HL-60 (cell line): Measurements from ENCODE around the gene SLC16A9.
"Not testable (repeated sequence)": the region's sequence is repeated elsewhere in the genome, so short reads cannot be mapped to it uniquely, and the experiment has no call there.

Source experiments
- DNase-seq, 2 experiments: peaks; one replicate each; pipeline ENCODE4 v3.0.0-alpha.2; 2010 to 2020; ENCODE audit warnings: low read depth in 1 of 2, low spot score in 1 of 2
- H3K27ac ChIP-seq: fragments of 250-450 bp; sonication (Bioruptor Pico); replicated peaks from 2 replicates; pipeline ENCODE4 v1.5.1; 2020; ENCODE audit warnings: mild to moderate bottlenecking, moderate library complexity
- H3K27me3 ChIP-seq: fragments of 250-450 bp; sonication (Bioruptor Pico); 2 replicates; pipeline ENCODE4 v1.5.1; 2021; ENCODE audit warnings: mild to moderate bottlenecking, moderate library complexity; ENCODE audit not compliant: insufficient read depth, poor library complexity, severe bottlenecking
- H3K4me3 ChIP-seq: replicated peaks from 2 replicates; pipeline ENCODE4 v1.5.1; 2011; ENCODE audit warnings: mild to moderate bottlenecking, control low read depth, low read length; ENCODE audit not compliant: insufficient read depth
- CTCF ChIP-seq: IDR thresholded peaks from one replicate; pipeline ENCODE4 v1.5.1; 2011; ENCODE audit warnings: low read length, control low read depth, inconsistent platforms; ENCODE audit not compliant: insufficient read depth
- GABPA ChIP-seq: IDR thresholded peaks from 2 replicates; pipeline ENCODE4 v1.6.1; 2012; ENCODE audit warnings: low read depth
- POLR2AphosphoS5 ChIP-seq: IDR thresholded peaks from 2 replicates; pipeline ENCODE4 v1.6.1; 2012; ENCODE audit warnings: low read depth
- SPI1 ChIP-seq: IDR thresholded peaks from 2 replicates; pipeline ENCODE4 v1.6.1; 2012; ENCODE audit warnings: low read depth, mild to moderate bottlenecking, borderline replicate concordance
- TF ChIP-seq, protein P1 (sequence below): IDR thresholded peaks from 2 replicates; pipeline ENCODE4 v1.6.1; 2012; ENCODE audit warnings: low read depth; ENCODE audit not compliant: insufficient replicate concordance

SLC16A9 gene

GRCh38 chr10:59648711-59649201, 60.9 kb downstream of the SLC16A9 start:
- no peak overlapping the region for H3K27ac ChIP-seq
- no peak for TF ChIP-seq GABPA
- no peak for TF ChIP-seq POLR2AphosphoS5
- no peak for TF ChIP-seq SPI1
- TF ChIP-seq CTCF: no peak
- TF ChIP-seq, protein P1, sequence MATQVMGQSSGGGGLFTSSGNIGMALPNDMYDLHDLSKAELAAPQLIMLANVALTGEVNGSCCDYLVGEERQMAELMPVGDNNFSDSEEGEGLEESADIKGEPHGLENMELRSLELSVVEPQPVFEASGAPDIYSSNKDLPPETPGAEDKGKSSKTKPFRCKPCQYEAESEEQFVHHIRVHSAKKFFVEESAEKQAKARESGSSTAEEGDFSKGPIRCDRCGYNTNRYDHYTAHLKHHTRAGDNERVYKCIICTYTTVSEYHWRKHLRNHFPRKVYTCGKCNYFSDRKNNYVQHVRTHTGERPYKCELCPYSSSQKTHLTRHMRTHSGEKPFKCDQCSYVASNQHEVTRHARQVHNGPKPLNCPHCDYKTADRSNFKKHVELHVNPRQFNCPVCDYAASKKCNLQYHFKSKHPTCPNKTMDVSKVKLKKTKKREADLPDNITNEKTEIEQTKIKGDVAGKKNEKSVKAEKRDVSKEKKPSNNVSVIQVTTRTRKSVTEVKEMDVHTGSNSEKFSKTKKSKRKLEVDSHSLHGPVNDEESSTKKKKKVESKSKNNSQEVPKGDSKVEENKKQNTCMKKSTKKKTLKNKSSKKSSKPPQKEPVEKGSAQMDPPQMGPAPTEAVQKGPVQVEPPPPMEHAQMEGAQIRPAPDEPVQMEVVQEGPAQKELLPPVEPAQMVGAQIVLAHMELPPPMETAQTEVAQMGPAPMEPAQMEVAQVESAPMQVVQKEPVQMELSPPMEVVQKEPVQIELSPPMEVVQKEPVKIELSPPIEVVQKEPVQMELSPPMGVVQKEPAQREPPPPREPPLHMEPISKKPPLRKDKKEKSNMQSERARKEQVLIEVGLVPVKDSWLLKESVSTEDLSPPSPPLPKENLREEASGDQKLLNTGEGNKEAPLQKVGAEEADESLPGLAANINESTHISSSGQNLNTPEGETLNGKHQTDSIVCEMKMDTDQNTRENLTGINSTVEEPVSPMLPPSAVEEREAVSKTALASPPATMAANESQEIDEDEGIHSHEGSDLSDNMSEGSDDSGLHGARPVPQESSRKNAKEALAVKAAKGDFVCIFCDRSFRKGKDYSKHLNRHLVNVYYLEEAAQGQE: no peak
- no peak overlapping the region for H3K4me3 ChIP-seq
- H3K27me3 ChIP-seq: no peaks in the 10 kb centered on the region
- DNase-seq: no peak

- no peak for DNase-seq
- TF ChIP-seq POLR2AphosphoS5: no peak
- no peak for TF ChIP-seq GABPA
- Histone ChIP-seq H3K27ac (no peak overlapping the region), H3K4me3 (no peak overlapping the region), H3K27me3 (no peaks in the 10 kb centered on the region)
These were observed 64.8 kb downstream of the SLC16A9 start for GRCh38 chr10:59644841-59645240.

GRCh38 chr10:59641688-59642087, 68.0 kb downstream of the SLC16A9 start:
- H3K4me3 ChIP-seq, H3K27ac ChIP-seq, DNase-seq, H3K27me3 ChIP-seq: not testable (repeated sequence)

- no peak overlapping the region for H3K27ac ChIP-seq
These were observed 74.0 kb downstream of the SLC16A9 start for GRCh38 chr10:59635502-59636290.

More at GRCh38 chr10:59635502-59636290, 74.0 kb downstream of the SLC16A9 start:
- TF ChIP-seq GABPA: no peak
- peak; percentile 85 for TF ChIP-seq SPI1
- TF ChIP-seq POLR2AphosphoS5: no peak
- no peak for TF ChIP-seq CTCF
- TF ChIP-seq, protein P1: no peak
- DNase-seq: no peak
- Histone ChIP-seq H3K4me3 (no peak overlapping the region), H3K27me3 (peaks cover 3% of the 10 kb centered on the region)
